Measurements from ENCODE around the gene TCEANC.
"Not testable (repeated sequence)": the region's sequence is repeated elsewhere in the genome, so short reads cannot be mapped to it uniquely, and the experiment has no call there.

The TCEANC gene

DNA sequence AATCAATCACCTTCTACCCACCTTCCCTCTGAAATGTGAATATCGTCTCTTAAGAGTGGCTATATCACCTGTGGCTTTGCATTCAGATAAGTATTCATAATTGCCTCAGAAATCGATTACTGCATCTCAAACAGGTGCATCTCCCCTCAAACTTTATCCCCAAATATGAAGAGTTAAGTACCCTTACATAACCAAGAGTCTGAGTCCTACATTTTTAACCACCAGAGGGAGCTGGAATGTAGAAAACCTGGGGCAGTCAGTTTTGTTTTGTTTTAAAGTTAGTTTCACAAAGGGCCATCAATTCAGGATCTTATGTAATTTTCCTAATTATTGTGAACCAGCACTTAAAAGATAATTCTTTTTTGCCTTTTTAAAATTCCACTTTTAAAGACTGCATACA is 5.7 kb downstream of the TCEANC start:
- no peak for DNase-seq

DNA sequence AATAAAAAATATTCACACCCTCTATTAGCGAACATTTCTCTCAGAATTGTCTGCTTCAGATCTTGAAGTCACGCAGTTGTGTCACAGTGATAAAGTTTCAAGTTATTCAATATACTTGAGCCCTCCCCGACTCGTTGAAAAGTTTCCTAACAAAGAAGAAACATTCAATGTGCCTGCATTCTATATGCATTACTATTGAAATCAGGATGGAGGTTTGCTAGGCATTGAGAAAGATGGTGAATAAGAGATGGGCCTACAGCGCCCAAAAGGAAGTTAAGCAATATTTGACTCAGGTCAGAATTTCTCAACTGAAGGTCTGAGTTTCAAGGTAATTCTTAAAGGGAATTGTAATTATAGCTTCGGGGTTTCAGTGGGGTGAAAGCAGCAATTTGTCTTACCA is 6.1 kb downstream of the TCEANC start:
- DNase-seq, result no peak

GRCh38 chrX:13661735-13662288 is 8.9 kb downstream of the TCEANC start:
- DNase-seq, result no peak

GRCh38 chrX:13662355-13662791 is 9.4 kb downstream of the TCEANC start:
- DNase-seq, result no peak

DNA sequence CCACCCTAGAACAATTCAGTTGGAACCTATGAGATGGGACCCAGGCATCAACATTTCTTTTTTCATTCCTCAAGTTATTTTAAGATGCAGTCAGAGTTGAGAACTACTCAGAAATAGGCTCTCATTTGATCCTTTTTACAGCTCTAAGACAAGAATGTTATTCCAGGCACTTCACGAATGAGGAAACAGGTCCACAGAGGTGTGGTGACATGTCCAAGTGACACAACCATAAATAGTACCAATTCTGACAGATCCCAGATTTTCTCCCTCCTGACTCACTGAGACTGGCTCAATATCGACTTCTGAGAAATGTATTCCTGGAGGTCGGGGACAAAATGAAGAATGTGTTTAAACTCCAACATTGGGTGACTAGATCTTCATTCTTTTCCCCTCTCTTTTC is 11.1 kb downstream of the TCEANC start:
- DNase-seq, result no peak

- no peak for DNase-seq
These were observed 13.9 kb downstream of the TCEANC start for GRCh38 chrX:13666836-13667235.

- no peak for DNase-seq
These were observed 15.0 kb downstream of the TCEANC start for GRCh38 chrX:13667919-13668318.

DNA sequence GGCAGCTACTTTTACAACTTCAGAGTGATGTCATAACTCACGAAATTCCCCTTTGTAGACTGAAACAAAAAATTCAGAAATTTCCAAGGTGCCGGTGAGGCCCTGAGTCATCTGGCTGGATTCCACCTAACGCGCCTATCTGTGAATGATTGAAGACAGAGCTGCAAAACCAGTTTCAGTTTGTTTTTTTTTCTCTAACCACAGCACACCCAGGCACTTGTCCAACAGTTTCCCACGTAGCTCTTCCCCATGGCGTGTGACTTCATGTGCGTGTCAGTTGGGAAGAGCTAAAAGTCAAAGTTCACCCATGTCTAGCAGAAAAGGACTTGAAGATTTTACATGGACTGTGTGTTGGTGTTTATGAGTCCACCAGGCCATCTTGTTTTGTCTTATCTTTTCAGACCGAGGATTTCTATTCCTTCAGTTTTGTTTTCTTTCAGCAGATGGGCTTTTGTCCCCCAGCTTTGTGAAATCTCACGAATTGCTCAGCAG is 16.4 kb downstream of the TCEANC start:
- no peak for DNase-seq

GRCh38 chrX:13669755-13670154 is 16.8 kb downstream of the TCEANC start:
- DNase-seq, result not testable (repeated sequence)

DNA sequence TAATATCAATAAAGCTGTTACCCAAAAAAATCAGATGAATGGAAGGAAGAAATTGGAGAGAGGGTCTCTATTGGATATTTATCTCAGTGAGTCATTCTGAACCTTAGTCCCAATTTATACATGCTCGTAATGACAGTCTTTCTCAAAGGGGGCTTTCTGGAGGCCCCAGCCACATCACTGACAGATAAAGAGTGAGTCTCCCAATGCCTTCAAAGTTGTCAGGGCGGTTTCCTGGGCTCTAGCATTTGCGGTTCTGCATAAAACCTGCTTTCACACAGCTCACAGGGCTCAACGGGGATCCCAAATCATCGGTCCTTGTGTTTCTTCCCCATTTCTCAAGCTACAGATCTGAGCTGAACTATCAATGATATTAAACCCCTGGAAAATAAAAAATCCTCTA is 17.3 kb downstream of the TCEANC start:
- DNase-seq, result no peak

DNA sequence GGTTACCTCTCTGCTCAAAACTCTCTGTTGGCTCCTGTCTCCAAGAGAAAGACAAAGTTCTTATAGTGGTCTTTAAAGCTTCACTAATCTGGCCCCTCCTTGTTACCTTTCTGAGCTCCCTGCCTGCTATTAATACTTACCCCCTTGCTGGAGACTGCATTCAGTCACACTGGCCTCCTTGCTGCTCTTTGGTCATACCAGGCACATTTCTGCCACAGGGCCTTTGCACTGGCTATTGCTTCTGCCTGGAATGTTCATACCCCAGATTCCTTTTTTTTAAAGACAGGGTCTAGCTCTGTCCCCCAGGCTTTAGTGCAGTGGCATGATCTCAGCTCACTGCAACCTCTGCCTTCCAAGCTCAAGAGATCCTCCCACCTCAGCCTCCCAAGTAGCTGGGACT is 20.1 kb downstream of the TCEANC start:
- DNase-seq, result no peak

DNA sequence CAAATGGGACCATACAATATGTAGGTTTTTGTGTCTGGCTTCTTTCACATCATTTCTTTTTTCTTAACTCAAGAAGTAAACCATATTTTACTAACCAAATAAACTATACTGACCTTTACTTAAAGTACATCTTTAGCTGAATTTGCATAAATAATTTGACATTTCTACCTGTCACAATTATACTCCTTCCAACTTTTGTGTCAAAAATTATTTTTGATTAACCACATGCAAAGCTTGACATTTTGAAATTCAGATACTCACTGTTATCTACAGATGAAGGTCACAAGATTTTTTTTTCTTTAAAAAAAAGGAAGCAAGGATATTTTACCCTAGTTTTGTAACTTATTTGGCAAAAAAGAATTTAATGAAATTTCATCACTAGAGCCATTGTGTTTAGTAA is 23.9 kb downstream of the TCEANC start:
- no peak for DNase-seq

- DNase-seq, result not testable (repeated sequence)
These were observed 26.8 kb downstream of the TCEANC start for GRCh38 chrX:13679700-13680099.

GRCh38 chrX:13681595-13681994 is 28.7 kb downstream of the TCEANC start:
- DNase-seq, result no peak

DNA sequence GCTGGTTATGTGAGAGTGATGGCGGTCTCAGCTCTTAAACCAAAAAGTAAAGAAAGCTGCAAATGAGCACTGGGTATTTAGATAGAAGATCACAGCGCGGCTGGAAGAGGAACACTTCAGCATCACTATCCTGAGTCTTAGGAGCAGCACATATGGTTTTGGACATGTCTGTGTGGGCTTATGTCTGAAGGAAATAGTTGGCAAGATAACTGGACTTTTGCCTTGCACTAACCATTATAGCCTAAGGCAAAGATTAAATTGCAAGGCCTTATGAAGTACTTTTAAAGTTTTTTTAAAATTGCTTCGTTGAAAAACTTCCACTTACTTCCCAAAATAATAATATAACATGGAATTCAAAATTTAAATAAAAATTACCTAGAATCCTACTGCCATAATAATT is 31.4 kb downstream of the TCEANC start:
- no peak for DNase-seq

GRCh38 chrX:13685126-13685763 is 32.3 kb downstream of the TCEANC start:
- no peak for DNase-seq

DNA sequence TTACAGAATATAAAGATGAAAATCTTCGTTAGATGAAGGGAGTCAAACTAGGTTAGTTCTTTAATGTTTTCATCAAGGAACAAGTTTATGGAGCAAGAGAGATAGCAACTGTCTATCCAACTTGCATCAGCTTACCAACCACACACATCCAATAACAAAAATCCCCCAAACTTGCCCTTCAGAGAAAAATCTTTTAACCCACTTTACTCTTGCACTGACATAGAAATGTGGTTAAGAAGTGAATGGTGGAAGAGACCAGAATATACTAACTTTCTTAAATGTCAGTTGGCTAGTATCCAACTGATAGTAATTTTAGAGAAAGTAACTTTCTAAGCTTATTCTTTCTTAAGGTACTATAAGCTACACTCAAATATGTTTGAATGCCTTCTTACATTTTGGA is 34.3 kb downstream of the TCEANC start:
- no peak for DNase-seq

- no peak for DNase-seq
These were observed 35.5 kb downstream of the TCEANC start for GRCh38 chrX:13688384-13688957.

- peak; percentile 28 to 72 for DNase-seq
These were observed 36.2 kb downstream of the TCEANC start, which contains the start of gene RAB9A for GRCh38 chrX:13688958-13689740. Gene RAB9A (plus strand): TSS chrX:13689128. CDS start chrX:13708747, 19,619 bp downstream.

DNA sequence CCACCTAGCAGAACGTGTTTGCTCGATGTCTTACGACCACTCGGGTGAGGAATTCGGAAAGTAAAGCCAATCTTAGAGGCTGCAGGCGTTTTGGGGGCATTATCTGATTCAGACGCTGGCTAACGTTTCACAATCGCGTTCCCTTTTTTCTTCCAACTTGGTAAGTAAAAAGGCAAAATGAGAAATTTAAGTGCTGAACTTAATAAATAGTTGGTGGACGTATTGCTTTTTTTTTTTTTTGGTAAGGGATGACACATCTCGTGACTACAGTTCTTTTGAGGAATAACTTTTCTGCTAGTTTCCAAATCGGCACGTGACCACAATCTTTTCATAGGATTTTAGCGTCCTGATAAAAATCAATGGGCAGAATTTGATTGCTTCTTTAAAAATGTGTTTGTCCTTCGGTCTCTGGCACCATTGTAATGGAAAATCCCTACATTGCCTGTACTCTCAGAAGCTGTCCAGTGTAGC is 36.8 kb downstream of the TCEANC start:
- DNase-seq, result no peak

- DNase-seq, result no peak
These were observed 37.9 kb downstream of the TCEANC start for GRCh38 chrX:13690836-13691235.

DNA sequence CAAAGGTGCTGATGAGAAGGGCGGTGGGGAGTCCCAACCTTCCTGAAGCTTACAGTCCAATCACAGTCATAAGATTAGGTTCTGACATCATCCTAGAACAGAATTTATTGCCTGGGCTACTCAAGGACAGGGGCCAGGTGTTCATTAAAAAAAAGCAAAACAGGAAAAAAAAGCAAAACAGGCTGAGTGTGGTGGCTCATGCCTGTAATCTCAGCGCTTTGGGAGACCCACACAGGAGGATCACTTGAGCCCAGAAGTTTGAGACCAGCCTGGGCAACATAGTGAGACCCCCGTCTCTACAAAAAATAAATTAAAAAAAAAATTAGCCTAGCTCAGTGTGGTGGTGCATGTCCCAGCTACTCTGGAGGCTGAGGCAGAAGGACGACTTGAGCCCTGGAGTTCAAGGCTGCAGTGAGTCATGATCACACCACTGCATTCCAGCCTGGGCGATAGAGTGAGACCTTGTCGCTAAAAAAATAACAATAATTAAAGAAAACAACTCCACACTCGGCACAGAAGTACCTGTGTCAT is 39.0 kb downstream of the TCEANC start:
- no peak for DNase-seq

DNA sequence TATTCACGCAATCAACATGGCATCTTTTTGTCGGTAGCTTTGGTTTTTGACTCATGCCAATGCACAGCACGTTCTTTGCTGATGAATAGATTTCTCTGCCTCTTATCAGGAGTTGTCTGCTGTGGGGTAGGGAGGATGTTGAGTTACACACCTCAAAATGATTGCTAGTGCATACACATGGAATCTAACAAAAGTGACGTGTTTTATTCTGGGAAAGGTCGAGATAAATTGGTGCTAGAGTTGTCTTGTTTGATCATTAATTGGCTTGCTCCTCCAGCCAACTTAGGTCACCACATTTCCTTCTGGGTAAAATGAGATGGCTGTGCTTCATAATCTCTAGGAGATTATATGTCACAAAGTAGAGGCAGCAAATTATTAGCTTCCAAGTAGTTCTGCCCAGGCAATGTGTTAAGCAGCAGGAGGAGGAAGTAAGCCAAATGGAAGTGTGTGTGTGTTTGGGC is 39.9 kb downstream of the TCEANC start:
- DNase-seq, result no peak

Measured in NCI-H187 (cell line).